ENCODE data around the gene PRAMEF12.
A peak's percentile ranks its signal among the peaks of the same experiment; 100 is the strongest.
"Not testable (repeated sequence)": the region's sequence is repeated elsewhere in the genome, so short reads cannot be mapped to it uniquely, and the experiment has no call there.

The PRAMEF12 gene

GRCh38 chr1:12773438-12773837 lies at the start of gene PRAMEF12:
PRAMEF12 (plus strand) TSS chr1:12773738; CDS start chr1:12774868, 1,130 bp downstream.
- no peak for DNase-seq

GRCh38 chr1:12728391-12728790 lies 45.1 kb upstream of the PRAMEF12 start:
- DNase-seq: peak in 1 of 56 donors; percentile 11

DNA sequence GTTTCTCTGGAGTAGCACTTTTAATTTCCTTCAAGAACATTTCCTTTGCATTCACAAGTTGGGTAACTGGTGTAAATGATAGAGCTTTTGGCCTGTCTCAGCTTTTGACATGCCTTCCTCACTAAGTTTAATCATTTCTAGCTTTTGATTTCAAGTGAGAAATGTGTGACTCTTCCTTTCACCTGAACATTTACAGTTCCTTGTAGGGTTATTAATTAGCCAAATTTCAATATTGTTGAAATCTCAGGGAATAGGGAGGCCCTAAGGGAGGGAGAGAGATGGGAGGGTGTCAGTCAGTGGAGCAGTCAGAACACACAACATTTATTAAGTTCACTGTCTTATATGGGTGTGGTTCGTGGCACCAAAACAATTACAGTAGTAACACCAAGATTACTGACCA lies 43.4 kb upstream of the PRAMEF12 start:
- no peak for DNase-seq

DNA sequence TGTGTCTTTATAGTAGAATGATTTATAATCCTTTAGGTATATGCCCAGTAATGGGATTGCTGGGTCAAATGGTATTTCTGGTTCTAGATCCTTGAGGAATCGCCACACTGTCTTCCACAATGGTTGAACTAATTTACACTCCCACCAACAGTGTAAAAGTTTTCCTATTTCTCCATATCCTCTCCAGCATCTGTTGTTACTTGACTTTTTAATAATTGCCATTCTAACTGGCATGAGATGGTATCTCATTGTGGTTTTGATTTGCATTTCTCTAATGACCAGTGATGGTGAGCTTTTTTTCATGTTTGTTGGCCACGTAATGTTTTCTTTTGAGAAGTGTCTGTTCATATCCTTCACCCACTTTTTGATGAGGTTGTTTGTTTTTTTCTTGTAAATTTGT lies 42.5 kb upstream of the PRAMEF12 start:
- not testable (repeated sequence) for DNase-seq

GRCh38 chr1:12734651-12735050 lies 38.9 kb upstream of the PRAMEF12 start:
- DNase-seq: no peak

DNA sequence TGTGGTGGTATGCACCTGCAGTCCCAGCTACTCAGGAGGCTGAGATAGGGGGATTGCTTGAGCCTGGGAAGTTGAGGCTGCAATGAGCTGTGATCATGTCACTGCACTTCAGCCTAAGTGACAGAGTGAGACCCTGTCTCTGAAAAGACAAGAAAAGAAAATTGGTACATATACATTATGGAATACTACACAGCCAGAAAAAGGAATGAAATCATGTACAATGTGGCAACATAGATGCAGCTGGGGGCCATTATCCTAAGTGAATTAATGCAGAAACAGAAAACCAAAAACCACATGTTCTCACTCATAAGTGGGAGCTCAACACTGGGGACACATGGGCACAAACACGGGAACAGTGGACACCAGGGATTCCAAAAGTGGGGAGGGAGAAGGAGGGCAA lies 34.6 kb upstream of the PRAMEF12 start:
- no peak for DNase-seq

DNA sequence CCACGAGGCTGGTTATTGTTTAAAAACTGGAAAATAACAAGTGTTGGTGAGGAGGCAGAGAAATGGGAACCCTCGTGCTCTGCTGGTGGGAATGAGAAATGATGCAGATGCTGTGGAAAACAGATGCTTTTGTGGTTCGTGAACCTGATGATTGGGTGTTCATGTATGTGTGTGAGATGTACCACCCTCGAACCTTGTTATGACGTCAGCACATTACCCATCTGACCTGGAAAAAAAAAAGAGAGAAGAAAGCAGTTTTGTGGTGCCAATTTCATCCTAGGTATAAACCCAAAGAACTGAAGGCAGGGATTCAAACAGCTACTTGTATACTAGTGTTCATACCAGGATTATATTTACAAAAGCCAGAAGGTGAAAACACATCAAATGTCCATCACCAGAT lies 33.9 kb upstream of the PRAMEF12 start:
- DNase-seq: no peak

DNA sequence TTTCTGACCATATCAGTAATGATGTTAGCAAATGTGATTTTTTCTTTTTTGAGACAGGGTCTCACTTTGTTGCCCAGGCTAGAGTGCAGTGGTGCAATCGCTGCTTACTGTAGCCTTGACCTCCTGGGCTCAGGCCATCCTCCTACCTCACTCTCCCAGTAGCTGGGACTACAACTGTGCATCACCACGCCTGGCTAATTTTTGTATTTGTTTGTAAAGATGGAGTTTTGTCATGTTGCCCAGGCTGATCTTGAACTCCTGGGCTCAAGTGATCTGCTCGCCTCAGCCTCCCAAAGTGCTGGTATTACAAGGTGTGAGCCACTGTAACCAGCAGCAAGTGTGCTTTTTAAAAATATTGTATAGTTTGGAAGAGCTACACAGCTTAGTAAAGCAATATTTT lies 31.6 kb upstream of the PRAMEF12 start:
- DNase-seq: no peak

DNA sequence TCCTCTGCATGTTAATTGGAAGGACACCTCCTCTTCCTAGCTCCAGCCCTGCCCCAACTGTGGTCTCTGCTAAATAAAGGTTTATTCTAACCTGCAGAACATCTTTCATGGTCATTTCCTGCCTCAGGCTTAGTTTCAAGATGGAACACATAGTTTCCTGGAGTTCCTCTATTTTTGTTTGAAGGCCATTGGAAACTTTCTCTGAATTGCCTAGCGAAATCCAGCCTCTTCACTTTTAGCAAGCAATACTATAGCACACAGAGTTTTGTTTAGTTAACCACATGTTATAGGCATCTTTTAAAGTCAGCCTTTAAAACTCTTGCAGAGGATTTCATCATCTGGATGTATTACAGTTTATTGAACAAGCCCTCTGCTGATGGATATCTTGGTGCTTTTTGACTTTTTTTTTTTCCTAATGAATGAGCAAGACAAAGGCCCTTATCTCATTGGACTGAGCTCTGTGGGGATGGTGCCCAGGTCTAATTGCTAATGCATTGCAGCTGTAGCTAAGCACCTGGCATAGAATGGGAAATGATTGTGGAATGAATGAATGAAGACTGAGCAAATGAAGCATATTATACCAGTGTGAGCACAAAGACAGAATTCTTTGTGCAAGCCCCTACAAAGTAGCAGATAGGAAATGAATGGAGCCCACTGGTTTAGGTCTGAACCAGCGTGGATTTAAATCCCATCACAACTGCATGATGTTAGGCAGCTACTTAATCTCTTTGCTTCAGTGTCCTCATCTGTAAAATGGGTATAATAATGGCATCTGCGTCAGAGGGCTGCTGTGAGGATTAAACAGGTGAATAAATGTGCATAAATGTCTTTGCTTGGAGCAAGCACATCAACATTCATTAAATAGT lies 28.2 kb upstream of the PRAMEF12 start:
- DNase-seq: no peak

- no peak for DNase-seq
Measured at GRCh38 chr1:12745992-12746323, 27.6 kb upstream of the PRAMEF12 start, which contains the start of gene CFAP107. CFAP107 (plus strand) TSS chr1:12746200; CDS start chr1:12746431, 231 bp downstream.

GRCh38 chr1:12748778-12749355 lies 24.7 kb upstream of the PRAMEF12 start:
- no peak for DNase-seq

GRCh38 chr1:12754738-12755137 lies 18.8 kb upstream of the PRAMEF12 start:
- DNase-seq: no peak

GRCh38 chr1:12756273-12756672 lies 17.3 kb upstream of the PRAMEF12 start:
- DNase-seq: no peak

GRCh38 chr1:12756768-12757413 lies 16.6 kb upstream of the PRAMEF12 start:
- DNase-seq: no peak

DNA sequence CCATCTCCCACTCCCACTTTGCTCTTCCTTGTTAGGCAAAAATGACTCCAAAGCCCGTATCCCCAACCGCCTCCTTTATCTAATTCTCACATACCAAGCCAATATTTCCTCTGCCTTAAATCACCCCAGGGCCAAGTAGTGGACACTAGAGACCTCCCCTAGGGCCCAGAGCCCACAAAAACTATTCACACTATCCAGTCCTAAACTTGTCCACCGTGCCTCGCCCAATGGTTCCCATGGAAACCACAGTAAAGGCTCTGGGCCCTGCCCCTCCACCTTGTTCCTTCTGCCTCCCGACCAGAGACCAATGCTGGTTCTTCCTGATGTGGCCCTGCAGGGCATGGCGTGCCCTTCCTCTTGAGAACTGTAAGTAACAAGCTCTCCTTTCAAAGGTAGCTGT lies 15.7 kb upstream of the PRAMEF12 start:
- DNase-seq: no peak

DNA sequence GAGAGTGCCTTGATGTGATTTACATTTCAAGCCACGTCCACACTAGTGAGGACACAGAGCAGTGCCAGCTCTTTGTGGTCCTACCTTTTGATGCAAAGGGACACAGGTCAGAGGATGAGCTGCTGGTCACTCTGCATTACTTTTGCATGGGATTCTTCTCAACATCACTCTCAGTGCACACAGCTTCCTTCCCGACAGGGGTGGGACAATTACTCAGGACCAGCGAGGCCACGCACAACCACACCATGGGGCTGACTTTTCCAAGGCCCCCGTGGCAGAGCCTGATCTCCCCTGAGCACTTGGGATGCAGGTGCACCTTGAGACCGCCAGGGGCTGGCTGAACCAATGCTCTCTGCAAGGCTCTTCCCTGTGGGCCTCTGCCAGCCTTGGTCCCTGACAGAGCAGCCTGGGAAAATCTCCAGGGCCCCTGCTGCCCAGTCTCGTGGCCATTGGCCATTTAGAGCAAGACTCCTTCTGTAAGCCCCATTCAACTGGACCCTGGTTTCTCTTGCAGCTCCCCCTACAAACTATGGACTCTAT lies 13.2 kb upstream of the PRAMEF12 start:
- no peak for DNase-seq

GRCh38 chr1:12761781-12762180 lies 11.8 kb upstream of the PRAMEF12 start:
- DNase-seq: no peak

DNA sequence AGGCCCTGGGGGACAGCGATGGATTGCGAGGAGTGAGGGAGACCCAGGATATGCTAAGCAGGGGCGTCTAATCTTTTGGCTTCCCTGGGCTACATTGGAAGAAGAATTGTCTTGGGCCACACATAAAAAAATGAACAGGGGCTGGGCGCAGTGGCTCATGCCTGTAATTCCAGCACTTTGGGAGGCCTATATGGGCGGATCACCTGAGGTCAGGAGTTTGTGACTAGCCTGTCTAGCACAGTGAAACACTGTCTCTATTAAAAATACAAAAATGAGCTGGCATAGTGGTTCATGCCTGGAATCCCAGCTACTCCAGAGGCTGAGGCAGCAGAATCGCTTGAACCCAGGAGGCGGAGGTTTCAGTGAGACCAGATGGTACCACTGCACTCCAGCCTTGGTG lies 10.8 kb upstream of the PRAMEF12 start:
- no peak for DNase-seq

- DNase-seq: no peak
Measured at GRCh38 chr1:12763479-12763878, 10.1 kb upstream of the PRAMEF12 start.

- no peak for DNase-seq
Measured at GRCh38 chr1:12764016-12764415, 9.5 kb upstream of the PRAMEF12 start.

GRCh38 chr1:12769031-12769430 lies 4.5 kb upstream of the PRAMEF12 start:
- no peak for DNase-seq

- DNase-seq: no peak
Measured at GRCh38 chr1:12769976-12770505, 3.5 kb upstream of the PRAMEF12 start.
